Hypothalamus (tissue), 51 donors: ENCODE data around the gene SCN8A.

Source experiments
- DNase-seq, 51 donors: peaks; one replicate each; lab custom pipeline; 2025; lab: John Stamatoyannopoulos, UW

The SCN8A gene

DNA sequence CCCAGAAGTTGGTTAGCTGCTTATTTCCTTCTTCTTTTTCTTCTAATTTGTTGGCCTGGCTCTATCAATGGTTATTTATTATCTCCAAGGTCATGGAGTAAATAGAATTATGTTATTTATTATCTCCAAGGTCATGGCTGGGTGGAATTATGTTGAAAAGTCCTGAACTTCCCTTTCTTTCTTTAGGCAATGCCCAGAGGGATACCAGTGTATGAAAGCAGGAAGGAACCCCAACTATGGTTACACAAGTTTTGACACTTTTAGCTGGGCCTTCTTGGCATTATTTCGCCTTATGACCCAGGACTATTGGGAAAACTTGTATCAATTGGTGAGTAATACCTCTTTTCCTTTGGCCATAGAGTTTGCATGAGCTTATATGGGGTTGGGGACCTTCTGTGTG lies 111.6 kb downstream of the SCN8A start:
- DNase-seq = no peak

- DNase-seq = no peak
These were observed 114.4 kb downstream of the SCN8A start for GRCh38 chr12:51705450-51705849.

DNA sequence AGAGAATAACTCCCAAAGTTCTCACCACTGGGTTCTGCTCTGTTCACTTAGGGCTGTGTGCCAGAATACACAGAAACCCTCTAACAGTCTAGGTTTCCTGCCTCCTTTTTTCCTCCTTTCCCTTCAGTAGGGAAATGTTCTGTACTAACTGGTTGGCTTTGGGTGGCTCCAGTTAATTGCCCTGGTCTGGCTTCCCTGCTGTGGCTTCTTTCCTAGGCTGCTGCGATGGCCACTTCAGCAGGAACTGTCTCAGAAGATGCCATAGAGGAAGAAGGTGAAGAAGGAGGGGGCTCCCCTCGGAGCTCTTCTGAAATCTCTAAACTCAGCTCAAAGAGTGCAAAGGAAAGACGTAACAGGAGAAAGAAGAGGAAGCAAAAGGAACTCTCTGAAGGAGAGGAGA lies 115.2 kb downstream of the SCN8A start:
- DNase-seq = no peak

DNA sequence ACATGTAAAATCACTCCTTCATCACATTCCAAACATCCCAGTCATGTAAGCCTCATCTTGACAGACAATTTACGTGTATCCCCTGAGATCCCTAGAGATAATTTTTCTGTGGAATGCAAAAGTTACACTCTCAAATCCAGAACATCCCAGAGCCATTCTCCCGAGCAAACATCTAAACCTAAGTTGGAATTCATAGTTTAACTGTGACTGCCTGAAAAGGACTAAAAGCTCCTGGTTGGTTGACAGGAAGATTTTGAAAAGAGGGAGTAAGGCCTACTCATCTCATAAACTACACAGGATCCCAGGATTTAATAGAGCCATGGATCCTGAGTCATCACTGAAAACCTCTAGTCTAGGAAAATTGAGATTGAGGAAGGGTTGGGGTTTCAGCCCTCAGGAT lies 123.6 kb downstream of the SCN8A start:
- no peak for DNase-seq

GRCh38 chr12:51717326-51717925 lies 126.4 kb downstream of the SCN8A start:
- DNase-seq = no peak

DNA sequence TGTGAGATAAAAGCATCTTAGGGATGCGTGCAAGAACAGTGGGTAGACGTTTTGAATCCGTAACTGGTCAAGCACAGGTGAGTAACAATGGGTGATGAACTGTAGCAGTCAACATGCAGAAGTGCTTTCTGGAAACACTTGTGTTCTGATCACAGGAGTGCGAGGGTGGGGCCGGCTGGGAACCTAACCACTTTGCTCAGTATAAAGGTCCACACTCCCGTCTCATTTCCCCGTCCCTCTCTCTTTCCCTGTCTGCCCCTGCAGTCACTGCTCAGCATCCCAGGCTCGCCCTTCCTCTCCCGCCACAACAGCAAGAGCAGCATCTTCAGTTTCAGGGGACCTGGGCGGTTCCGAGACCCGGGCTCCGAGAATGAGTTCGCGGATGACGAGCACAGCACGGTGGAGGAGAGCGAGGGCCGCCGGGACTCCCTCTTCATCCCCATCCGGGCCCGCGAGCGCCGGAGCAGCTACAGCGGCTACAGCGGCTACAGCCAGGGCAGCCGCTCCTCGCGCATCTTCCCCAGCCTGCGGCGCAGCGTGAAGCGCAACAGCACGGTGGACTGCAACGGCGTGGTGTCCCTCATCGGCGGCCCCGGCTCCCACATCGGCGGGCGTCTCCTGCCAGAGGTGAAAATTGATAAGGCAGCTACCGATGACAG lies 130.4 kb downstream of the SCN8A start:
- DNase-seq = peak in 30 of 51 donors; percentile 3 to 45 (median 22)

DNA sequence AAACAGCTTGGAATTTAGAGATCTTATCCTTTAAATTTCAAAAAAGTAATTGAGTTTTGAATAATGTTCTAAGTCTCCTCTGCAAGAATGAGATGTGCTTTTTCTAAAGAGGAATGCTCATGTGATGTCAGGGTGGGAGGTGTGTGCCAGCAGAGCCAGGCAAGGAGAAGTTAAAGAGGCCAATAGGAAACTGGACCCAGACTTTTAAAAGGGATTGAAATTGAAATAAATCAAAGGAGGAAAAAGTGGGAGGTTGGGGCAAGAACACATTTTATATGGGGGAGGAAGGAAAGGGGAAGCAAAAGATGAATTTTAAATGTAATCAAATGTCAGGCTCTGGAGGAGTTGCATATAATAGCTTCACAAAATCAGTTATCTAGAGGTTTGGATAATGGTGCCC lies 131.4 kb downstream of the SCN8A start:
- peak in 1 of 51 donors; percentile 8 for DNase-seq

DNA sequence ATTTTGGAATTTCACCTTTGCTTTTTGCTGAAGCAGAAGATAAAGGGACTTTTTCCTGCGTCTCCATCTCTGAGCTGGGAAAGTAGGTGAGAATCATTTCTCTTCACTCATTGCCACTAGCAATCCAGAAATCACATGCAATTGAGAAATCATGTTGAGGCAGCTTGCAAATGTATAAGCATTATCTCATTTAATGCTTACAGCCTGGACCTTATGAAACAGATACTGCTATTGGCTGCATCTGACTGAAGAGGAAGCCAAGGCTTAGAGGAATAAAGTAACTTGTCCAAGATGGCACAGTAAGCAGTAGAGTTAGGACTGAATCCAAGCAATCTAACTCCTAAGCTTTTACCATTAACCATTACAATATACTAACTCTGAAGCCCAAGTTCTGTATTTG lies 135.1 kb downstream of the SCN8A start:
- DNase-seq = no peak

GRCh38 chr12:51726931-51727330 lies 135.9 kb downstream of the SCN8A start:
- DNase-seq = no peak

DNA sequence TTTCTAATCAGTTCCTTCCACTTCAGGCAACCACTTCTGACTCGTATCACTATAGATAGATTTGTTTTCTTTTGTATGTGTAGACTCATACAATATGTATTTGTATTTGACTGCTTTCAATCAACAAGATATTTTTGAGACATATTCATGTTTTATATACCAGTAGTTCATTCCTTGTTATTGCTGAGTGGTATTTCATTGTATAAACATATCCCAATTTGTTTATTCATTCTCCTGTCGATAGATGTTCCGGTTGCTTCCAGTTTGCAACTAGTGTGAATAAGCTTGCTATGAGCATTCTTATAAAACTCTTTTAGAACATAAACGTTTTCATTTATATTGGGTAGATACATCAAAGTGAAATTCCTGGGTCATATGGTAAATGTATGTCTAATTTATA lies 138.3 kb downstream of the SCN8A start:
- DNase-seq = no peak

GRCh38 chr12:51730745-51731144 lies 139.7 kb downstream of the SCN8A start:
- no peak for DNase-seq

DNA sequence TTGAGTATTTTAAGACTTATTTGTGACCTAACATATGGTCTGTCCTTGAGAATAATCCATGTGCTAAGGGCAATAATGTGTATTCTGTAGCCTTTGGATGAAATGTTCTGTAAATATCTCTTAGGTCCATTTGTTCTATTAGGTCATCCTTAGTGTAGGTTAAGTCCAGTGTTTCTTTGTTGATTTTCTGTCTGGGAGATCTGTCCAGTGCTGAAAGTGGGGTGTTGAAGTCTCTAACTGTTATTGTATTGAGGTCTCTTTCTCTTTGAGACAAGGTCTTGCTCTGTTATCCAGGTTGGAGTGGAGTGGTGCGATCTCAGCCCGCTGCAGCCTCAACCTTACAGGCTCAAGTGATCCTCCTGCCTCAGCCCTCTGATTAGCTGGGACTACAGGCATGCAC lies 149.5 kb downstream of the SCN8A start:
- DNase-seq = no peak

DNA sequence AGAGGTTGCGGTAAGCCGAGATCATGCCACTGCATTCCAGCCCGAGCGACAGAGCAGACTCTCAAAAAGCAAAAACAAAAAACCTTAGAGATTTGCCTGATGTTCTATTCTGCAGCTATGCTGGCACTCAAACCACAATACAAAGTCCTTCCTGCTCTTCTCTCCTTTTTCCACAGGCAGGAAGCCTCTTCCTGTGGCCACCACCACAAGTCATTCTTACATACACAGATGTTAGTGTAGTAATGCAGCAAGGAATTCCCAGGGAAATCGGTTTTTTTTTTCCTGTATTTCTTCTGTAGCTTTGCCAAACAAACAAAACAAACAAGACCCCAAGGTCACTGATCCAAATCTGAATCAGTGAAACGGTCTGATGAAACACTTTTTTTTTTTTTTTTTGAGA lies 153.2 kb downstream of the SCN8A start:
- no peak for DNase-seq

DNA sequence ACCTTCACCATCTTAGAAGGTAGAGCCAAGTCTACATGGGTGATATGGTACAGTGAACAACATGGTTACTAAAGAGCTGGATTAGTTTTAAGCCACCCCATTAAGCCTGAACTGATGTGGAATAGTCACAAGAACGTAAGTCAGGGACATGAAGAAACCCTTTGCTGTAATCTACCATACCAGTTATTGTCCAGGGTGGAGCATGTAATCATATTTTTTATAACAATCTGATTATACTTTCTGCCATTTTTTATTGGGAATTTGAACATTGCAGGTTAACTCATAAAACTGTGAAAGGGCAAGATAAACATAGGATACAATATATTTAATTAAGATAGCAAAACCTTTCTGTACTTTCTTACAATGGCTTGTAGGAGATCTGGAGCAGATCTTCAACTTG lies 153.9 kb downstream of the SCN8A start:
- DNase-seq = no peak

DNA sequence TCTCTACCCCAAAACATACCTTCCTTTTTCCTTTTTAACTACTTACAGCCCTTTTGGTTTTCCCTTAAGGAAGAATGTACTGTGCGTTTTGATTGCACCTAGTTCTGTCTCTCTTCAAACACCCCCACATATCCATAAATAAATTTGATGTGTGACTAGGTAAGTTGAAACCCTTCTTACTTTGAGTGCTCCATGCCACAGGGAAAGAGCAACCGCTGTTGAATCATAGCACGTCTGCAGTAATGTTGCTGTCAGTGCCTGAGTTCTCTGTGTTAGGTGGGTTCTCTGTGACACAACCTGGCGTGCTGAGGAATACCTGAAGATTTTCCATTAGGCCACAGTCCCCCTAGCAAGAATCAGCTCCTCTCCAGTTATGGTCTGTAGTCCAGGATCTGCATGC lies 155.4 kb downstream of the SCN8A start:
- DNase-seq = peak in 2 of 51 donors; percentile 6 to 14

DNA sequence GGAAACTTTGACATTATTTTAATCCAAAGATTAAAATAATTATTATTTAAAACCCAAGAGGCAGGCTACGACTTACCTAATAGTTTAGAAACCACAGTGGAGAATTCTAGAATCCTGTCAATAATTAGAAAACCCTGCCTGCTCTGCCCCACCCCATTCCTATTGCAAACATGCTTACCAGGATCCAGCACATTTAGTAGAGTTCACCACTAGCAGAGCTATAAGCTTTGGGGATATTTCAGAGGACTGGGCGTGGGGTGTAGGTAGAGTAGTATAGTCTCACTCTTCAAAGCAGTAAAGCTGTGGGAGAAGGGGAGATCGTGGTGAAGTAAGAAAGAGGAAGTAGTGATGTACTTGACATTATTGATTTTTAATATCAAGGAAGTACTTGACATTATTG lies 157.2 kb downstream of the SCN8A start:
- no peak for DNase-seq

- DNase-seq = peak in 3 of 51 donors; percentile 23 to 40 (median 26)
These were observed 158.4 kb downstream of the SCN8A start for GRCh38 chr12:51749206-51749985.

DNA sequence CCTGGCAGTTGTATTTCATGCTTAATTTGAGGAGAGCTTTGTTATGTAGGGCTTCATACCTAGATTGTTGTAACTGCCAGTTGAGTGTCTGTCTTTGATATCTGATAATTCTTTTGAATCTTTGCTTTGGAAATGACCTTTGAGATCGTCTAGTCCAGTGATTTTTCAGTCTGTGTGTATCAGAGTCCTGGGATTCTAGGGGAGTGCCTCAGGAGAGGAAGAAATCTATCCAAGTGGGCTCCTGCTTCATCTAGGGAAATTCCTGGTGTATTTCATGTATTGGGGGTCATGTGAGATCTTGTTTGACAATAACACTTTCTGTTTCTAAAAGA lies 158.9 kb downstream of the SCN8A start:
- no peak for DNase-seq

DNA sequence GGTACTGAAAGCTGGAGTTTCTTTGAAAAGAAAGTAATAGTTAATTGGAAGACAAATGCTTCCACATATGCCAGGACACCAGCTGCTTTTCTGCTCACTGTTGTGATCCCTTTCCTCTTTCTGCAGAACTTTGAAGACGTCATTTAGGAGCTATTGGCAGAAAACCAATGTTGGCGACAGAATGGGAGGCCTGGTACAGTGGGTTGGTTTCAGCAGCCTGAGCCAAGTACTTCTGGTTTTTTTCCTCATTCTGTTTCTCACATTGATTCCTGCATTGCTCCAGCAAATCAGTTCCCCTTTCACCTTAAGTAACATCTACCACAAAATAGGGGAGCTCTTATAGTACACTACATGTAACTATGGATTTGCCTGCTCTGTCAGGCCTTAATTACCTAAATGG lies 160.6 kb downstream of the SCN8A start:
- DNase-seq = peak in 39 of 51 donors; percentile 3 to 75 (median 31)

DNA sequence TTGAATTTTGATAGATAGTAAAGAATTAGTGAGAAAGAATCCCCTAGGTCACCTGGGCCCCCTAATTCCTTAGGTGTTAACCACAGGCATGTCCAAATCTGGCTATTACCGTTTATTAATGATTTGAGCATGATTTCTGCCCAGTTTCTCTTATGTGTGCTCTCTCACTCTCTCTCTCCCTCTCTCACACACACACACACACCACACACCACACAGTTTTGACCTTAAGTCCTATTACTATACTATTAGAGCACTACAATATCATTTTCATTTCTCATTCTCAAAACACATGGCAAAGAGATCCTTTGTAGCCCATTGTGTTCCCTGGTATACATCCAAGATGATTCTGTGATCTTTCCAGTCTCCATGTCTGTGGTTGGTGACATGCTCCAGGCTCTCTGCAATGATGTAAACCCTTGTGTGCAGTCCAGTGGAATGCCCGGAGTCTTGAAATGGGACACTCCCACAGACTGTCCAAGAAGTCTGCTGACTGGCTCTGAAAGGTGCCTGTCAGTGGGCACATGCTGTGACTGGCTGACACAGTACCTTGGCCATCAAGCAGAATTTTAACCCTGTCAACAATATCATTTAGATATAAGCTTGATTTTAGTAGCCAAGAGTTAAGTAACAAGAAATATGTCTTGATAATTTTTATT lies 161.3 kb downstream of the SCN8A start:
- peak in 47 of 51 donors; percentile 2 to 93 (median 70) for DNase-seq

DNA sequence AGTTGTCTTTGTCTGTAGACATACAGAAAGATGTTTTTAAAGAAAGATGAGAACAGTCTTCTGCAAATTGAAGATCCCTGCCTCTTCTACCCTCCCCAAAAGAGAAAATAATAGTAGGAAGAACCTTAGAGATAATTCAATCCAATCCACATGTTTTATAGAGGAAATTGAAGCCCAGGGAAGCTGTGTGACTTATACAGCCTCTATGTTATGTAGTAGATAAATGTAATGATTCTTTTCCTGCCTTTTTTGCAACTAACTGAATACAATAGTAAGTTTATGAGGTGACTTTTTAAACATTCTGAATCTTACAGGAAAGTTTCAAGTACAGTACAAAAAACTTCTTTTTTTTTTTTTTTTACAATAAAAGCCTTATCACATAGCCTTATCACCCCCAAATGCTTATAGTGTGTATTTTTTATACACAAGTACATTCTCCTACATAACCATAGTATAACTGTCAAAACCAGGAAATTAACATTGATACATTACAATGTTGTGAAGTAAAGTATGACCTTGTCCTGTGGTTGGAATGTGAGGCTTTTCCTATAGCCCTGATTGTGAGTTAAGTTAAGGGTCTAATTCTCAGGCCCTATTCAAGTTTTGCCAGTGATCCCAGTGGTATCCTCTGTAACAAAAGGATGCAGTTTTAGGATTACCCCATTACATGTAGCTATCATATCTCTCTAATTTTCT lies 163.1 kb downstream of the SCN8A start:
- DNase-seq = no peak
